Lung (tissue), 12 donors: ENCODE data around the gene PIK3C3. TPM values are rescaled to one million over a fixed set of nuclear protein-coding genes. Genes with fewer than 3 reads are reported as not detected.

Experiments
- ATAC-seq: fragments of 200-7000 bp; cut with Tn5 transposase; one replicate; pipeline ENCODE4 v1.9.1; 2020; ENCODE audit warnings: moderate number of reproducible peaks; ENCODE audit not compliant: insufficient read depth, low FRiP score
- DNase-seq, 3 donors: peaks; one replicate each; pipeline ENCODE4 v3.0.0-alpha.2; 2013 to 2017
- H3K27ac ChIP-seq, 2 donors: one replicate each; pipeline ENCODE4 v1.5.1; 2013; ENCODE audit warnings: mild to moderate bottlenecking in 2 of 2, moderate library complexity in 2 of 2, control low read depth in 1 of 2, inconsistent platforms in 1 of 2, low read depth in 1 of 2, low read length in 1 of 2
- H3K27me3 ChIP-seq, 3 donors: one replicate each; pipeline ENCODE4 v1.5.1; 2013; ENCODE audit warnings: low read length in 2 of 3; ENCODE audit not compliant: control insufficient read depth in 3 of 3, insufficient read depth in 3 of 3
- H3K36me3 ChIP-seq, 4 donors: one replicate each; pipeline ENCODE4 v1.5.1; 2013; ENCODE audit warnings: low read length in 4 of 4, mild to moderate bottlenecking in 1 of 4, moderate library complexity in 1 of 4; ENCODE audit not compliant: control insufficient read depth in 4 of 4, insufficient read depth in 4 of 4
- H3K4me1 ChIP-seq, 5 donors: one replicate each; pipeline ENCODE4 v1.5.1; 2013; ENCODE audit warnings: low read length in 5 of 5, mild to moderate bottlenecking in 2 of 5, moderate library complexity in 1 of 5; ENCODE audit not compliant: control insufficient read depth in 5 of 5, insufficient read depth in 5 of 5
- H3K4me3 ChIP-seq: one replicate; pipeline ENCODE4 v1.5.1; 2013; ENCODE audit warnings: mild to moderate bottlenecking, control low read depth, moderate library complexity
- H3K9ac ChIP-seq, 2 donors: one replicate each; pipeline ENCODE4 v1.5.1; 2013; ENCODE audit warnings: low read length in 2 of 2, control low read depth in 1 of 2; ENCODE audit not compliant: insufficient read depth in 1 of 2
- H3K9me3 ChIP-seq, 4 donors: one replicate each; pipeline ENCODE4 v1.5.1; 2013; ENCODE audit warnings: low read length in 3 of 4, mild to moderate bottlenecking in 1 of 4, moderate library complexity in 1 of 4; ENCODE audit not compliant: control insufficient read depth in 4 of 4, insufficient read depth in 3 of 4
- CTCF ChIP-seq: IDR thresholded peaks from 2 replicates; pipeline ENCODE4 v1.5.1; 2012; ENCODE audit warnings: mild to moderate bottlenecking; ENCODE audit errors: control extremely low read depth, extremely low read depth
- WGBS, 2 donors: extraction: QIAGEN DNeasy Blood & Tissue Kit; methylation state at CpG; one replicate each; pipeline ENCODE4 v1.1.7; 2013; 5-methylcytosine and 5-hydroxymethylcytosine counted together
- polyA plus RNA-seq, 2 donors: library from polyadenylated mRNA; stranded (reverse); fragments of 200-250 nt; gene quantifications; one replicate each; pipeline ENCODE4 v1.2.1, GENCODE V29; 2013
- total RNA-seq, 2 donors: library from RNA; depleted of rRNA in 1 of 2; stranded (reverse); fragments of >200 nt in 1 of 2; gene quantifications; one replicate each; pipeline ENCODE4 v1.2.1, GENCODE V29; 2014 to 2021
- donor health status: control.
- donor health status: control.
- donor health status: Bipolar disorder and iron deficiency.
- donor health status: healthy.
- donor health status: DM: yes; HTN: yes; CAD: no.

Gene PIK3C3
- total and polyA plus RNA-seq, 4 donors = 18.9 to 64.2 (median 36.1) TPM

- H3K36me3 ChIP-seq = peaks cover 0 to 21% (median 4%) of the 10 kb centered on the region in 4 donors
- no peak overlapping the region for H3K4me3 ChIP-seq
- WGBS, 2 donors = 93 to 96% methylated on average over 2 of the region's 2 CpGs
- DNase-seq (no peak), ATAC-seq (no peak)
- H3K9me3 ChIP-seq = no peaks in the 10 kb centered on the region
- no peaks in the 10 kb centered on the region for H3K27me3 ChIP-seq
- no peak for TF ChIP-seq CTCF
- H3K9ac ChIP-seq = no peak overlapping the region
- no peak overlapping the region for H3K27ac ChIP-seq
- H3K4me1 ChIP-seq = peaks cover 0 to 5% (median 0%) of the 10 kb centered on the region in 5 donors
These were observed 30.9 kb downstream of the PIK3C3 start for GRCh38 chr18:41985914-41986313.

GRCh38 chr18:41989508-41989907 lies 34.5 kb downstream of the PIK3C3 start:
- Histone ChIP-seq H3K27ac (no peak overlapping the region), H3K27me3 (no peaks in the 10 kb centered on the region), H3K4me1 (no peaks in the 10 kb centered on the region), H3K36me3 (peaks cover 3 to 26% (median 10%) of the 10 kb centered on the region in 4 donors), H3K4me3 (no peak overlapping the region), H3K9ac (no peak overlapping the region), H3K9me3 (no peaks in the 10 kb centered on the region)
- 93 to 95% methylated on average over 5 of the region's 5 CpGs for WGBS, 2 donors
- TF ChIP-seq CTCF = no peak
- ATAC-seq (no peak), DNase-seq (no peak)

- ATAC-seq = no peak
- H3K27me3 ChIP-seq = no peaks in the 10 kb centered on the region
- peaks cover 1 to 25% (median 18%) of the 10 kb centered on the region in 4 donors for H3K36me3 ChIP-seq
These were observed 37.0 kb downstream of the PIK3C3 start for GRCh38 chr18:41992066-41992465.

More at GRCh38 chr18:41992066-41992465, 37.0 kb downstream of the PIK3C3 start:
- TF ChIP-seq CTCF = no peak
- WGBS, 2 donors = 50 to 68% methylated on average over 2 of the region's 2 CpGs
- H3K9me3 ChIP-seq = no peaks in the 10 kb centered on the region
- no peaks in the 10 kb centered on the region for H3K4me1 ChIP-seq
- DNase-seq = no peak
- no peak overlapping the region for H3K9ac ChIP-seq
- no peak overlapping the region for H3K27ac ChIP-seq
- no peak overlapping the region for H3K4me3 ChIP-seq
